GM23338 (cell line): ENCODE measurements around the gene CSTF3. TPM values are rescaled to one million over a fixed set of nuclear protein-coding genes. Genes with fewer than 3 reads are reported as not detected.

Source experiments
- ATAC-seq: fragments of 200-7000 bp; cut with Tn5 transposase; 3 replicates; pipeline ENCODE4 v1.9.1; 2020
- DNase-seq: peaks from one replicate; pipeline ENCODE4 v3.0.0-alpha.2; 2015; ENCODE audit warnings: low spot score
- H2AFZ ChIP-seq: fragments of 200-600 bp; sonication (generic); 2 replicates; pipeline ENCODE4 v1.8.0; 2016; ENCODE audit warnings: antibody characterized with exemption, mild to moderate bottlenecking, moderate library complexity
- H3F3A ChIP-seq: fragments of 200-600 bp; sonication (generic); replicated peaks from 2 replicates; pipeline ENCODE4 v1.8.0; 2017; ENCODE audit warnings: antibody characterized with exemption, mixed run types, low read depth
- H3K27ac ChIP-seq: fragments of 200-600 bp; sonication (generic); 2 replicates; pipeline ENCODE4 v1.6.1; 2016; ENCODE audit warnings: low read depth
- H3K27me3 ChIP-seq: fragments of 200-600 bp; sonication (generic); 2 replicates; pipeline ENCODE4 v1.8.0; 2016; ENCODE audit warnings: mild to moderate bottlenecking, mixed run types, moderate library complexity; ENCODE audit not compliant: insufficient read depth
- H3K36me3 ChIP-seq: fragments of 200-600 bp; sonication (generic); 2 replicates; pipeline ENCODE4 v1.8.0; 2016; ENCODE audit warnings: mild to moderate bottlenecking; ENCODE audit not compliant: insufficient read depth
- H3K4me1 ChIP-seq: fragments of 200-600 bp; sonication (generic); 2 replicates; pipeline ENCODE4 v1.8.0; 2016; ENCODE audit warnings: mild to moderate bottlenecking, moderate library complexity; ENCODE audit not compliant: insufficient read depth
- H3K4me2 ChIP-seq: fragments of 200-600 bp; sonication (generic); 2 replicates; pipeline ENCODE4 v1.7.1; 2017; ENCODE audit warnings: mixed run types
- H3K4me3 ChIP-seq: fragments of 200-600 bp; sonication (generic); 2 replicates; pipeline ENCODE4 v1.6.1; 2016; ENCODE audit warnings: mixed run types
- H3K79me2 ChIP-seq: fragments of 200-600 bp; sonication (generic); replicated peaks from 2 replicates; pipeline ENCODE4 v1.8.0; 2017; ENCODE audit warnings: mild to moderate bottlenecking; ENCODE audit not compliant: insufficient read depth
- H3K9me2 ChIP-seq: fragments of 200-600 bp; sonication (generic); 2 replicates; pipeline ENCODE4 v1.8.0; 2017; ENCODE audit not compliant: insufficient read depth
- H4K20me1 ChIP-seq: fragments of 200-600 bp; sonication (generic); replicated peaks from 2 replicates; pipeline ENCODE4 v1.8.0; 2017; ENCODE audit warnings: mild to moderate bottlenecking; ENCODE audit not compliant: insufficient read depth
- H3K27ac Mint-ChIP-seq: 2 replicates; pipeline ENCODE4 v1.8.0; 2020; ENCODE audit warnings: inconsistent platforms, mild to moderate bottlenecking, moderate library complexity, mixed read lengths
- H3K27me3 Mint-ChIP-seq: 3 replicates; pipeline ENCODE4 v1.8.0; 2022; ENCODE audit warnings: low read depth, mild to moderate bottlenecking, moderate library complexity, mixed read lengths, inconsistent platforms; ENCODE audit not compliant: insufficient read depth, poor library complexity
- H3K36me3 Mint-ChIP-seq: 3 replicates; pipeline ENCODE4 v1.8.0; 2021; ENCODE audit warnings: low read depth, mild to moderate bottlenecking, inconsistent platforms, moderate library complexity, mixed read lengths
- H3K4me1 Mint-ChIP-seq: 3 replicates; pipeline ENCODE4 v1.8.0; 2020; ENCODE audit warnings: mild to moderate bottlenecking, inconsistent platforms, mixed read lengths
- H3K4me3 Mint-ChIP-seq: 3 replicates; pipeline ENCODE4 v1.8.0; 2021; ENCODE audit warnings: moderate library complexity, mild to moderate bottlenecking, inconsistent platforms, mixed read lengths
- H3K9me3 Mint-ChIP-seq: 3 replicates; pipeline ENCODE4 v1.8.0; 2020; ENCODE audit warnings: moderate library complexity, mild to moderate bottlenecking, inconsistent platforms, mixed read lengths
- EZH2 ChIP-seq: fragments of 200-600 bp; sonication (generic); IDR thresholded peaks from one replicate; pipeline ENCODE4 v1.8.0; 2017; ENCODE audit warnings: antibody characterized with exemption, mild to moderate bottlenecking, low read depth; ENCODE audit not compliant: unreplicated experiment
- POLR2AphosphoS5 ChIP-seq: IDR thresholded peaks from 2 replicates; pipeline ENCODE4 v1.6.1; 2016; ENCODE audit warnings: antibody characterized with exemption, low read depth
- REST ChIP-seq: IDR thresholded peaks from one replicate; pipeline ENCODE4 v1.6.1; 2018; ENCODE audit warnings: antibody characterized with exemption; ENCODE audit not compliant: unreplicated experiment
- STAT1 ChIP-seq: IDR thresholded peaks from one replicate; pipeline ENCODE4 v1.6.1; 2016; ENCODE audit warnings: antibody characterized with exemption; ENCODE audit not compliant: unreplicated experiment
- ZNF462 ChIP-seq: fragments of 250-450 bp; sonication (Bioruptor Pico); IDR thresholded peaks from 2 replicates; pipeline ENCODE4 v1.5.0; 2020; ENCODE audit warnings: mild to moderate bottlenecking, moderate library complexity
- polyA plus RNA-seq: library from polyadenylated mRNA; unstranded; fragments of >200 nt; fragmentation: Nextera tagmentation; extraction: Ambion mirVana; gene quantifications from 2 replicates; pipeline ENCODE4 v1.2.1, GENCODE V29; 2016
- total RNA-seq: library from RNA; depleted of rRNA; stranded (reverse); fragments of >200 nt; shearing (Covaris generic); gene quantifications from 2 replicates; pipeline ENCODE4 v1.2.3, GENCODE V29; 2014

CSTF3 gene
- total and polyA plus RNA-seq, 2 experiments from 2014 or later: 83.2 to 158 TPM

- no peaks in the 10 kb centered on the region for H3K27me3 ChIP-seq
- H3K4me1 ChIP-seq: peaks cover 4% of the 10 kb centered on the region; the same call in 1 of the 2 replicates
- H4K20me1 ChIP-seq: no peaks in the 10 kb centered on the region
- no peaks in the 10 kb centered on the region for H3K9me2 ChIP-seq
- Mint-ChIP-seq H3K27me3 (peaks cover 4% of the 10 kb centered on the region), H3K36me3 (peaks cover 33% of the 10 kb centered on the region), H3K4me1 (peaks cover 8% of the 10 kb centered on the region), H3K27ac (no peak overlapping the region), H3K4me3 (no peak overlapping the region), H3K9me3 (no peaks in the 10 kb centered on the region)
- H3K36me3 ChIP-seq: peaks cover 17% of the 10 kb centered on the region
- no peak overlapping the region for H3K4me3 ChIP-seq
- DNase-seq (no peak), ATAC-seq (no peak)
- no peak overlapping the region for H3K27ac ChIP-seq
- TF ChIP-seq REST: no peak
- TF ChIP-seq POLR2AphosphoS5: no peak
- no peak for TF ChIP-seq ZNF462
- no peak for TF ChIP-seq STAT1
- no peak for TF ChIP-seq EZH2
- H2AFZ ChIP-seq: no peak overlapping the region
- H3K4me2 ChIP-seq: no peak overlapping the region
- no peaks in the 10 kb centered on the region for H3K79me2 ChIP-seq
- no peaks in the 10 kb centered on the region for H3F3A ChIP-seq
Measured at GRCh38 chr11:33057284-33057683, 104.0 kb downstream of the CSTF3 start.
